NCI-H1930 (cell line): ENCODE data around the gene FIG4.
"Not testable (repeated sequence)": the region's sequence is repeated elsewhere in the genome, so short reads cannot be mapped to it uniquely, and the experiment has no call there.

ENCODE experiments used
- DNase-seq, 2 experiments: peaks; one replicate each; lab custom pipeline; 2025; lab: John Stamatoyannopoulos, UW

Gene FIG4

DNA sequence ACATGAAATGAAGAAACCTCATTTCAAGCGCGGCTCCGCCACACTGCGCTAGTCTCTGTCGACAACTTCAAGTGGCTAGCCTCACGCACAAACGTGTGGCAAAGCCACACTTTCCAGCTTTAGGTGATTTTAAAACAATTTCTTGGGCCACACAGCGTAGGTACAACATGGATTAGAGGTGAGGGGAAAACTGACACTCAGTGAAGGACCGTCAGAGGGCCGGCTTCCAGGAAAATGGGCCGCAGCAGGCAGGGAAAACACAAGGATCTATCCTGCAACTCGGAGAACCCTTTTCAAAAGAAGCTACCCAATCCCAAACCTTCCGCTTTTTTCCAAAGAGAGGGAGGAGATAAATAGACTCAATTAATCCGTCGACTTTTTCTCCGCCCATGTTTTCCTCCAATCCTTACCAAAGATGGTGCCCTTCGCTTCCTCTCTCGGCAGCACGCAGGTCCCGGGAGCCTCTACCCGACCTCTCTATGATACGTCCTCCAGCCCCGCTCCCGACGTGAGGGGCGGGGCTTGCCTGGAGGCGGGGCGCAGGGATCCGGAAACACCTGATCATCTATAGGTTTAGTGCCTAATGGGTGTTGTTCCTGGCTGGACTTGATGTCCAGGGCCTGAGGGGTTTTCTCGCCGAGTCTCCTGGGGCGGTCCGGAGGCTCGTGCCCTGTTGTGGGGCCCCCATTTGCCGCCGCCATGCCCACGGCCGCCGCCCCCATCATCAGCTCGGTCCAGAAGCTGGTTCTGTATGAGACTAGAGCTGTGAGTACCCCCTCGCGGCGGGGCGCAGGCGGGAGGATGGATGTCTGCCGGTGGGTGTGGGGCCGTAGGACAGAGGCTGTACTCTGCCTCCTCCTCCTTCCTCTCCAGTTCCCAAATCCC, at the start of gene FIG4, which contains the start of gene AK9:
Gene FIG4, plus strand, starts transcription at position 560 of the 885 bp plus-strand sequence. Its CDS starts 140 bp downstream, at position 700.
Gene AK9, minus strand, starts transcription at position 466 of the 885 bp plus-strand sequence. CDS start 15,457 bp downstream, outside the sequence.
- DNase-seq = peak; percentile 89 to 94

DNA sequence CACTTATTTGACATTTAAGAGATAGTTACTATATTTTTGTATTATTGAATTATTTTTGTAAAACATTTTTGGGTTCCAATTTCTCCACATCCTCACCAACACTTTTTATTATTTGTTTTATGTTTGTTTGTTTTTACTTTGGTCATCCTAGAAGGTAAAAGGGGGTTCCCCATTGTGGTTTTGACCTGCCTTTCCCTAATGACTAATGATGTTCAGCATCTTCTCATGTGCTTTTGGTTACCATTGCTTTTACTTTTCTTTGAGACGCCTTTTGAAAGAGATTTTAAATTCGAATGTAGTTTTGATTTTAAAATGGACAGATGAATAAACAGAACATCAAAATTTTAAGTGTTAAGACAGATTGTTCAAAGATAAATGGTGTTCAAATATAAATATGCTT, 47.0 kb upstream of the FIG4 start:
- DNase-seq = no peak

DNA sequence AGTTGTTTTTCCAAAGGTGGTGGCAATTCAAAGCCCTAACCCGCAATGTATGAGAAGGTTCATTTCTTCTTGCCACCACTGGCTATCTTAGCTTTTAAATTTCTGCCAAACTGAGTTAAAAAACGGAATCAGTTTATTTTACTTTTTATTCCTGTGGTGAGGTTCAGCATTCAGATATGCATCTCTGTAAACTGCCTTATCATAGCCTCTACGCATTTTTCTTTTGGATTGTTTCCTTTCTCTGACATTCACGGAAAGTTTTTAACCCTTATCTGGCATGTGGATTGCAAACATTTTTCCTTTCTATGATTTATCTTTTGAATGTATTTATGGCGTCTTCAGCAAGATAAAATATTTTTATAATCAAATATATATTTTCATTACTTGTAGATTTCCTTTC, 37.8 kb upstream of the FIG4 start:
- no peak for DNase-seq

DNA sequence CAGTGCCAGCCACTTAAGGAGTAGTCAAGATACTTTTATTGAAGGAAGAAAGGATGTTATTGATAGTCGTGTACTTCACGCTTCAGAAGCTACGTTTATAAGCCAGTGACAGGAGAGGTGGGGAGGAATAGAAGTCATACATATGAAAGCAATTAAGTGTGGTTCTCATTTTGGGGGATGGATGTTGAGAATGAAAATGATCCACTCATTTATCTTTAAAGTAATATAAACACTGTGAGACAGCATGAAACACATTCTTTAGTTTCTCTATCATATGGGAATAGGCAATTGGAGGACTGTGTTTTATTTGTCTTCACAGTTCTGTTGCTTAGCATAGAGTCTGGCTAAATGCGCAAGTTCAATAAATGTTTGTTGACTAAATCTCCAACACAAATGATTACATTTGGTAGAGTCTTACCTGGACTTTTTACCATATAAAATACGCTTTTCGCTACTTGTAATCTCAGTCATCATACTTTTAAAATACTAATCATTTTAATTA, 35.3 kb upstream of the FIG4 start:
- DNase-seq = no peak

DNA sequence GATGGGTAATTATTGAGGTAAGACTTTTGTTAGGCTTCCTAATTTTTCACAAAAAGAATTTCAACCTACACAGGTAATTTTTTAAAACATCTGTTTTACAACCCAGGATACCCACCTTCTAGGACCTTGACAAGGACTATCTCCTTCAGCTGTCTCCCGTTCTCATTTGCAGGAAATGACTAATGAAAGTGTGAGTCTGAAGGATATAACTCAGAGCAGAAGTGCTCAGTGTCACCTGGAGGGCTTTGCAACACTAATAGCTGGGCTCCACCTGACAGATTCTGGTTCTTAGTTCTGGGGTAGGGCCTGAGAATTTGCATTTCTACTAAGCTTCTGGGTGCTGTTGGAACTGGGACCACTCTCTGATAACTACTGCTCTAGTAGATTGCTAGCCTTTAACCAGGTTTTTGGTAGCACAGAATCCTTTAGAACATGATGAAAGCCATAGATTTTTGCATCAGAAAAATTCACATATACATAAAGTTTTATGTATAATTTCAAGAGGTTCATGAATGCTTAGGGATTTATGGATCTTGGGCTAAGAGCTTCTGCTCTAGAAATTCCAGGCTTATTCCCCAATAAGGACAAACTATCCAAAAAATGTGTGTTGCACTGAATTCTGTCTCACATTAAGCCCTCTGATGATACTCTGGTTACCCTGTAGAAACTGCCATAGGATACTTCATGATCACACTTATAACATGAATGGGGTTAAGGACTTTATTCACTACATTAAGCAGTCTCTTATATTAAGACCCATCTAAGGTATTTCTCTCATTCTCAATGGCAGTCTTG, 30.4 kb upstream of the FIG4 start:
- no peak for DNase-seq

DNA sequence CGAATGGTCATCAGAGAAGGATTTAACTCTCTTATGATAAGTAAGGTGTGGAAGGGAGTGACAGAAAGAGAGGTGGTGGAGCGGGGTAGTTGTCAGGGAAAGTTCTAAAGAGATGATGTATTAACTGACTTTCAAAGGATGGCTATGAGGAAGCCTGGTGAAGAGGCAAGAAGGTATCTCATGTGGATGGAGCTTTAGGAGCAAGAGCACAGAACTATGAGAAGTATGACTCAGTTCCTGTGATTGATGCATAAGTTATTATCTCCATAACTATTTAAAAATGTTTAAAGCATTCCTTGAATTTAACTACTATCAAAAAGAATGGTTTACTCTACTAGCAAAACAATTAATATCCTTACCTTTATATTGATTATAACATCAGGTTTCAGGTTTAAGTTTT, 28.9 kb upstream of the FIG4 start:
- no peak for DNase-seq

DNA sequence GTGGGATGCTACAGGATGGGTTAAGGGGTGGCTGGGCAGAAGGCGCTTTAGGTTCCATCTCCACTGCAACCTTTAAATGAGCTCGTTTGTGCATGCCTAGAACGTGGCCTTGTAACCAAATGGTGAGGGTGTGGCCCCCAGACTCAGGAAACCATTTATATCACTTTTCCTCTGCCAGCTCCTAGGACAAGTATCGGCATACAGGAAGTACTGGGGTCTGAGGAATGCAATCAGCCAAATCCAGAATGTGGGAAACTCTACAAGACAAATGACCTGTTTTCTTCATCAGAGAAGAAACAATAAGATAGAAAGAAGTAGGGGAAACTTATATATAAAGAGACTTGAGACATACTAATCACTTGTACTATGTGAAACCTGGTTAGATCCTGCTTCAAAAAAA, 21.3 kb upstream of the FIG4 start:
- DNase-seq = no peak

DNA sequence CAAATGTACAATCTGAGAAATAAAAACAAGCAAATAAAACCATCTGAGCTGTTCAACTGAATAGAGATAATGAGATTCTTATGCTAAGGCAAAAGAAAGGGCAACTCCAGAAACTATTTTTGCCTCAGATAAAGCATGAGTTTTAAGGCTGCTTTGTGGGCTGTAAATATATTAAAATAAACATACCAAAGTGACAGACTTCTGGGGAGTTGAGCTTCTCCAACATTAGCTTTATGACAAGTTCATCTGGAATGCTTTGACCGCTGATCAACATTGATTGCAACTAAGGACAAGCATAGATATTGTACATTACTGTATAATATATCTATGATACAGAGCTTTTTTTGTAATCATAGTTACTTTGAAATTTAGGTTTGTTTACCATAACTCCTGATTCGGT, 19.4 kb upstream of the FIG4 start:
- DNase-seq = no peak

DNA sequence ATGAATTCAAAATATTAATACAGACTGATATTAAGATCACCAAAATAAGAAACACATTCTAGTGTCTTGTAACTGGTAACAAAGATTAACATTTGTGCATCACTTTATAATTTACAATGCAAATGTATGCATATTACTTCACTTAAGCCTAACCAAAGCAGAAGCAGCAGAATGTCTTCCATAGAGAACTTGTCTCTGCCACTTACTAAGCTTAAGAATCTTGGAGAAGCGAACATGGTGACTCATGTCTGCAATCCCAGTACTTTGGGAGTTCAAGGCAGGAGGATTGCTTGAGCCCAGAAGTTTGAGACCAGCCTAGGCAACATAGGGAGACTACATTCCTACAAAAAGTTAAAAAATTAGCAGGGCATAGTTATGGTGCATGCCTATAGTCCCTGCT, 18.9 kb upstream of the FIG4 start:
- no peak for DNase-seq

DNA sequence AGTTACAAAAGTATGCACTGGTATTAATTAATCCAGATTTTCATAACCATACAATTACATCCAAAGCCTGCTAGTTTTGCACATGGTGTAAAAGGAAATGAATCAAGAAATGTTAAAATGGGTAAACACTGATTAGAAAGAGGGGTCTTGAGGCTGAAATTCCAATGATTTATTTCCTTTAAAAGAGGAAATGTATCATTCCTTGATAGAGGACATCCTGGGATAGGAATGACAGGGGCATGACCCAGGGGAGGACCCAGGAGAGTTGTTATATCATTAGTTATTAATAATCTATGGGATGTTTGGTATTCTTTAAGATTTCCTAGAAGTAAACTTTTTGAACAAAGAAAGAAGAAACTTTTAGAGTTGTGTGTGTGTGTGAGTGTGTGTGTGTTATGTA, 18.3 kb upstream of the FIG4 start:
- DNase-seq = no peak

DNA sequence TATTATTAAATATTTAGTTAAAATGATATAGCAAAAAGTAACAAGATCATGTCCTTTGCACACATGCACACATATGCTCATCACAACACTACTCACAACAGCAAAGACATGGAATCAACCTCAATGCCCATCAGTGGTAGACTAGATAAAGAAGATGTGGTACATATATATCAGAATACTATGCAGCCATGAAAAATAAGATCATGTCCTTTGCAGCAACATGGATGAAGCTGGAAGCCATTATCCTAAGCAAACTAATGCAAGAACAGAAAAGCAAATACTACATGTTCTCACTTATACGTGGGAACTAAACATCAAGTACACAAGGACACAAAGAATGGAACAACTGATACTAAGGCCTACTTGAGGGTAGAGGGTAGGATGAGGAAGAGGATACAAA, 14.4 kb upstream of the FIG4 start:
- no peak for DNase-seq

DNA sequence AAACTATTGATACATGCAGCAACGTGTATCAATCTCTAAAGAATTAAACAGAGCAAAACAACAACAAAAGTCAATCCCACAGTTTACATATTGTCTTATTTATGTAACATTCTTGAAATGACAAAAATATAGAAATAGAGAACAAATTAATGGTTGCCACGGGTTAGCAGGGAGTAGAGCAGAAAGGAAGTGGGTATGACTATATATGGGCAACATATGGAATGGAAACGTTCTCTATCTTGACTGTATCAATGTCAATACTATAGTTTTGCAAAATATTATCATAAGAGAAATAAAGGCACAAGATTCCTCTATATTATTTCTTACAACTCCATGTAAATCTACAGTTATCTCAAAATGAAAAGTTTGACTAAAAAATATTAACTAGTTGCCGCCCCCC, 12.9 kb upstream of the FIG4 start:
- no peak for DNase-seq

DNA sequence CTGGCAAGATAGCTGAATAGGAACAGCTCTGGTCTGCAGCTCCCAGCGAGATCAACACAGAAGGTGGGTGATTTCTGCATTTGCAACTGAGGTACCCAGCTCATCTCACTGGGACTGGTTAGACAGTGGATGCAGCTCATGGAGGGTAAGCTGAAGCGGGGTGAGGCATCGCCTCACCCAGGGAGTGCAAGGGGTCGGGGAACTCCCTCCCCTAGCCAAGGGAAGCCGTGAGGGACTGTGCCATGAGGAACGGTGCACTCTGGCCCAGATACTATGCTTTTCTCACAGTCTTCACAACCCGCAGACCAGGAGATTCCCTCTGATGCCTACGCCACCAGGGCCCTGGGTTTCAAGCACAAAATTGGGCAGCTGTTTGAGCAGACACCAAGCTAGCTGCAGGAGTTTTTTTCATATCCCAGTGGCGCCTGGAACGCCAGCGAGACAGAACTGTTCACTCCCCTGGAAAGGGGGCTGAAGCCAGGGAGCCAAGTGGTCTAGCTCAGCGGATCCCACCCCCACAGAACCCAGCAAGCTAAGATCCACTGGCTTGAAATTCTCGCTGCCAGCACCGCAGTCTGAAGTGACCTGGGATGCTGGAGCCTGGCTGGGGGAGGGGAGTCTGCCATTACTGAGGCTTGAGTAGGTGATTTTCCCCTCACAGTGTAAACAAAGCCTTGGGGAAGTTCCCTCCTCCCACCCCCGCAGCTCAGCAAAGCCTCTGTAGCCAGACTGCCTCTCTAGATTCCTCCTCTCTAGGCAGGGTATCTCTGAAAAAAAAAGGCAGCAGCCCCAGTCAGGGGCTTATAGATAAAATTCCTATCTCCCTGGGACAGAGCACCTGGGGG, 12.2 kb upstream of the FIG4 start:
- not testable (repeated sequence) for DNase-seq

DNA sequence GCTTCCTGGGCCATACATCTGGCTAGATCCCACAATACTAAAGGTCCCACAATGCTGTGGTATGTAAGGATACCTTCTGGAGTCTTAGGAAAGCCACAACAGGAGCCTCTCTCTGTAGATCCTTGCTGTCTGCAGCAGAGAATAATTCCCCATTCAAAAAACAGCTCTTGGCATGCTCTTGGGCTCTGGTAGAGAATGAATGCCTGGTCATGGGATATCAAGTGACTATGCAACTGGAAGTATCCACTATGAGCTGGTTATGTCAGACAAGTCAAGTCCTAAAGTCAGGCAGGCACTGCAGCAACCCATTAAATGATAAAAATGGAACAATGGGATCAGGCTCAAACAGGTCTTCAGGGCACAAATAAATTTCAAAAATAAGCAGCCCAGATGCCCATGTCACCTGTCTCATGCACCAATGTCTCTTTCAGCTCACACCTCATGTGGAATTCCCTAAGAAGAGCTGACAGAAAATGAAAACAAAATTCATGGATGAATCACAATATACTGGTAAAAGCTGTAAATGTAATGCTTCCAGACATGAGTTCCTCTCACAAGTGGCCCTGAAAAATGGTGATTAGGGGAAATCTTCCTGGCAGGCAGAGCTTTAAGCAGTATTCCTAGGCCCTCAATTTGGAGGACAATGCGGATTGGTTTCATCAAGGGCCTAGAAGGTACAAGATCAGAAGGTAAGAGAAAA, 4.4 kb upstream of the FIG4 start:
- no peak for DNase-seq

DNA sequence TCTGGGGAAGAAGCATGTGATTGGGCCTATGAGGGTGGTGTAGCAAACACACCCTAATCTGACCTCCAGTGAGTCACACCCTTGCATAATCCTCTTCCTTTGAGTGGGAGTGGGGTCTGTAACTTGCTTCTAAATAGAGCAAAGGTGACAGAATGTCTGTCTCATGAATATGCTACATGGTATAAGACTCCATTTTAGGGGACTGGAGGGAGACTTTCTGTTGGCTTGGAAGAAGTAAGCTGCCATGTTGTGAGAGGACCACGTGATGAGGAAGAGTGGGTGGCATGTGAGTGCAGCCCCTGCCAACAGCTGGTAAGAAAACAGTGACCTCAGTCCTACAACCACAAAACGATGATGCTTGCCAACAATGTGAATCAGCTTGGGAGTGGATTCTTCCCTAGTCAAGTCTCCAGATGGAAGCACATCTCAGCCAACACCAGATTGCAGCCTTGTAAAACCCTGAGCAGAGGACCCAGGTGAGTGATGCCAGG, 3.8 kb upstream of the FIG4 start:
- no peak for DNase-seq

DNA sequence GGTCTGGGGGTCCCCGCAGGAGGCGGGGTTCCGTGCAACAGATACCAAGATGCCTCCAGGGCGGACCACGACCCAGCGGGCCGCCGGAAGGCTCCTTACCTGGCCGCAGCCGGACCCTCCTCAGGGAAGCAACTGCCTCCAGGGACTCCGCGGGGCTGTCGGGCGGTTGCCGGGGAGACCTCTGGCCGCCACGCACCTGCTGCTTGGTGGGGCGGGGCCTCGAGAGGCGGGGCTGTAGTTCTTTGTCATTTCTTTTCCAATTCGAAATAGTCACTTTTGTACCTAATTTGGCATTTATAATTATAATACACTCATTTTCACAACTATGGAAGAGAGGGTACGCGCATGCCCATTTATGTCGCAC, 741 bp upstream of the FIG4 start:
- DNase-seq = peak; percentile 66 to 71

DNA sequence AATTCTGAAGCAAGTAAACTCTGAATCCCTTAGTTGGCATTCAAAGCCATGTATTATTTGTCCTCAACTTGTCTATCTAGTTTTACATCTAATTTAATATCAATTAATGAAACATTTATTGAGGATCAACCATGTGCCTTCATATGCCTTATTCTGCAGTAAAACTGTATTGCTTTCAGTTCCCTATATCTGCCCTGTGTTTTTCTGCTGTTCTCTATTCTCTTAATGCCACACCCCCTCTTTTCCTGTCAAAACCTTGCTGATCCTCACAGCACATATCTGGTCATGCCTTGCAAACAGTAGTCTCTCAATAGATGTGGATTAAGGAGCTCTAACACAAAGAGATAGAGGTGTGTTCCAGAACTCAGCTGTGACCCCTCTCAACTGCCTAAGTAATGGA, 2.0 kb downstream of the FIG4 start:
- no peak for DNase-seq

DNA sequence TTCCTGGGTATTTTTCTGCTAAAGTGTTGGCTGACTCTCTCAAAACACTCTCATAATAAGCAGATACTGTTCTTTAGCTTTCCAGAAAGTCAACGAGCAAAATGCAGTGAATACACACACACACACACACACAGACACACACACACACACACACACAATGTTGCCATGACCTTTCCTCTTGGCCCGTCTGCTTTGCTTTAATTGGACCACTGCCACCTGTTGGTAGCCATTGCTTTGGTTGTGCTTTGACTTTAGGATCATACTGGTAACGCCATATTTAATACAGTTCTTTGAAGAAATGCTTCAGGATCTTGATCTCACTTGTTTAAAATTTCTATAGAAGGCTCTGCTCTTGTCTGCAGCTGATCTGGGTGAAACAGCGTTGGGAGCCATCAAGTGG, 4.4 kb downstream of the FIG4 start:
- no peak for DNase-seq

DNA sequence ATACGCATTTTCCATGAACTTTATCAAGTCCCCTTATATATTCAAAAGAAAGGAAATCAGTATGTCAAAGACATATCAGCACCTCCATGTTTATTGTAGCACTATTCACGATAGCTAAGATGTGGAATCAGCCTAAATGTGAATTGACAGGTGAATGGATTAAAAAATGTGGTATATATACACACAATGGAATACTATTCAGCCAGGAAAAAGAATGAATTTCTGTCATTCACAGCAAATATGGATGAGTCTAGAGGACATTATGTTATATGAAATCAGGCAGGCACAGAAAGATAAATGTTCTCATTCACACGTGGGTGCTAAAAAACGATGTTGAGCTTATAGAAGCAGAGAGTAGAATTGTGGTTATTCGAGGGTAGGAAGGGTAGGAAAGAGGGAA, 5.3 kb downstream of the FIG4 start:
- DNase-seq = no peak

DNA sequence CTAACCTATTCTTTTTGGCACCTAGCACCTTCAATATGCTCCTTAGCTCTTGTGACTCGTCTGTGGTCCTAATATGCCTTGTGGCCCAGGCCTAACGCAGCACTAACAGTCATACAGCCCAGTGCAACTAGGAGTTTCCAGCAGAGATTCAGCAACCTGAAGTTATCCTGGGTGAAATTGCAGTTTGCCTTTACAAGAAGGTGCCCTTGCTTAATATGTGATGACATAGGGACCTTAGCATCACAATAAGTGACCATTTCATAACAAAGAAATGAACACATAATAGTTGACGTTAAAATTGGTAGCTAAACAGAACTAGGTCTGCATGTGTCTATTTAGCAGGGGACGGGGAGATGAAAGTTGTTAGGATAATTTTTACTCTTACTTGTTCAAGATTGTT, 10.1 kb downstream of the FIG4 start:
- DNase-seq = no peak

DNA sequence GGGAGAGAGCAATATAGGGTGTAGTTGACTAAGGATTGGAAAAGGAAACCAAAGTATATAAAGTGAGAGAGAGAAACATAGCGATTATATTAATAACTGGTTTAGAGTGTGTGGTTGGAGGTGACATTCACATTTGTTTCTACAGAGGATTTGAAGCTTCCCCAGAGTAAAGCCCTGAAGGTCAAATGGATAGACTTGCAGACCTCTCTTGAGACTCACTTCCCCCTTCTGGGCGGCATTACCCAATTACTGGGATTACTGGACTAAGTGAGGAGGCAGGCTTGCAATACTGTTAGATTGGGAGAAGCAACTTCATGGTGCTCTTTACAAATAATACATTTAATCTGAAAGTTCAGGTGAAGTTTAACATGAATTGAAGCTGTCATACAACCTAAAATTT, 10.7 kb downstream of the FIG4 start:
- DNase-seq = no peak
